GM19395 (cell line): ENCODE measurements around the gene SMIM13.
A peak's percentile ranks its signal among the peaks of the same experiment; 100 is the strongest.
"Not testable (repeated sequence)": the region's sequence is repeated elsewhere in the genome, so short reads cannot be mapped to it uniquely, and the experiment has no call there.

Source experiments
- ATAC-seq: cut with Tn5 transposase; IDR thresholded peaks from one replicate; pipeline ENCODE4 v1.9.1; 2021; ENCODE audit warnings: mild to moderate bottlenecking, moderate library complexity; ENCODE audit not compliant: unreplicated experiment

Gene SMIM13

DNA sequence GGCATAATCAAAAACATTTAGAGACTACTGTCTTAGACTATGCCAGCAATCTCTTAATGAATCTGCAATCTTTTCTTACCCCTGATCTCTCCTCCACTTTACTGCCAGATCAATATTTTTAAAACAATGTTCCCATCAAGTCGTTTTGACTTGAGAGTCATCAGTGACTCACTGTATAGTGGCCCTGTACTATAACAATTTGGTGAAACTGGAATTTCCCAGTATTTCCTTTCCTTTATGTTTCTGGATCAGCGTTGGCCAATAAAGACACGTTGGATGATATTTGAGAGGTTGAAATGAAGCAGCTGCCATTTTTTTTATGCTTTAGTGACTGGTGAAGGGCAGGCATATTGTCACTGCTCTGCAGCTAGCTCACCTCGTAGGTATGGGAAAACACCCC is 10.1 kb upstream of the SMIM13 start:
- ATAC-seq = no peak

DNA sequence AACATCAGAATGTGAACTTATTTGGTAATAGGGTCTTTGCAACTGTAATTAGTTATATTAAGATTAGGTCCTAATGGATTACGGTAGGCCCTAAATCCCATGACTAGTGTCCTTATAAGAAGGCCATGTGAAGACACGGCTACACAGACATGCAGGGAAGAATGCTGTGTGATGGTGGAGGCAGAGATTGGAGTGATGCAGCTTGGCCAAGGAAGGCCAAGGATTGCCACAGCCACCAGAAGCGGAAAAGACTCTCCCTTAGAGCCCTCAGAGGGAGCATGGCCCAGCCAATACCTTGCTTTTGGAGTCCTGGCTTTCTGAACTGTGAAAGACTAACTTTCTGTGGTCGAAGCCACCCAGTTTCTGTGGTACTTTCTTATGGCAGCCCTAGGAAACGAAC is 9.7 kb upstream of the SMIM13 start:
- ATAC-seq = no peak

DNA sequence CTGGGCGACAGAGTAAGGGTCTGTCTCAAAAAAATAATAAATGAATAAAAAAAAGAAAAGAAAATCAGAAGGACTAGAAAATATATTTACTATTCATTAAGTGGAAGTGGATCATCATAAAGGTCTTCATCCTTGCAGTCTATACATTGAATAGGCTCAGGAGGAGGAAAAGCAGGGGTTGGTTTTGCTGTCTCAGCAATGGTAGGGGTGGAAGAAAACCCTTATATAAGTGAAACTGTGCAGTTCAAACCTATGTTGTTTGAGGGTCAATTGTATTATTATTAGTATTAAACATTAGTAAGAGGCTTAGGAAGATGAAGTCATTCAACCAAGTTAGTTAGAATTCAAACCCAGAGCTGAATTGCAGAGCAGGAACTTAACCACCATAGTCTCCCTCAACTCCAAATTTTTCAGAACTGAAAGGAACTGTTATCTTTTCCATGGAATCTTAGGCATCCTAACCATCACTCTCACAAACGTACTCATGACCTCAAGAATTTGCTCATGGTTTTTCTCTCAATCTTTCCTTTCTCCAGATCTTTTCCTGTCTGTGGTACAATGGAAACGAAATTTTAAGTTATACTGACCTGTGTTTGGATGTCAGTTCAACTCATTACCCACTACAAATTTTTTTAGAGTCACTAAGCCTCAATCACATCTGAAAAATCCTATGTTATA is 7.7 kb upstream of the SMIM13 start:
- no peak for ATAC-seq

DNA sequence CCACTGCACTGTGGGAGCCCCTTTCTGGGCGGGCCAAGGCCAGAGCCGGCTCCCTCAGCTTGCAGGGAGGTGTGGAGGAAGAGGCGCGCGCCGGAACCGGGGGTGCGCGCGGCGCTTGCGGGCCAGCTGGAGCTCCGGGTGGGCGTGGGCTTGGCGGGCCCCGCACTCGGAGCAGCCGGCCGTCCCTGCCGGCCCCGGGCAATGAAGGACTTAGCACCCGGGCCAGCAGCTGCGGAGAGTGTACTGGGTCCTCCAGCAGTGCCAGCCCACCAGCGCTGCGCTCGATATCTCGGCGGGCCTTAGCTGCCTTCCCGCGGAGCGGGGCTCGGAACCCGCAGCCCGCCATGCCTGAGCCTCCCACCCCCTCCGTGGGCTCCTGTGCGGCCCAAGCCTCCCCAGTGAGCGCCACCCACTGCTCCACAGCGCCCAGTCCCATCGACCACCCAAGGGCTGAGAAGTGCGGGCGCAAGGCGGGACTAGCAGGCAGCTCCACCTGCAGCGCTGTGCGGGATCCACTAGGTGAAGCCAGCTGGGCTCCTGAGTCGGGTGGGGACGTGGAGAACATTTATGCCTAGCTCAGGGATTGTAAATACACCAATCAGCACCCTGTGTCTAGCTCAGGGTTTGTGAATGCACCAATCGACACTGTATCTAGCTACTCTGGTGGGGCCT is 6.4 kb upstream of the SMIM13 start:
- ATAC-seq = not testable (repeated sequence)

DNA sequence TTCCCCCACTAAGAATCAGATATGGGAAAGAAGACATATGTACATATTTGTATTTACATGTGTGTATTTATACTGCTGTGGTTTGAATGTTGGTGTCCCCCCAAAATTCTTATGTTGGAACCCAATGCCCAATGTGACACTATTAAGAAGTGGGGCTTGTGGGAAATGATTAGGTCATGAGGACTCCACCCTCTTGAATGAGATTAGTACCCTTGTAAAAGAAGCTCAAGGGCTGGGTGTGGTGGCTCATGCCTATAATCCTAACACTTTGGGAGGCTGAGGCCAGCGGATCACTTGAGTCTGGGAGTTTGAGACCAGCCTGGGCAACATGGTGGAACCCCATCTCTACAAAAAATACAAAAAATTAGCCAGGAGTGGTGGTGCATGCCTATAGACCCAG is 3.9 kb upstream of the SMIM13 start:
- ATAC-seq = no peak

DNA sequence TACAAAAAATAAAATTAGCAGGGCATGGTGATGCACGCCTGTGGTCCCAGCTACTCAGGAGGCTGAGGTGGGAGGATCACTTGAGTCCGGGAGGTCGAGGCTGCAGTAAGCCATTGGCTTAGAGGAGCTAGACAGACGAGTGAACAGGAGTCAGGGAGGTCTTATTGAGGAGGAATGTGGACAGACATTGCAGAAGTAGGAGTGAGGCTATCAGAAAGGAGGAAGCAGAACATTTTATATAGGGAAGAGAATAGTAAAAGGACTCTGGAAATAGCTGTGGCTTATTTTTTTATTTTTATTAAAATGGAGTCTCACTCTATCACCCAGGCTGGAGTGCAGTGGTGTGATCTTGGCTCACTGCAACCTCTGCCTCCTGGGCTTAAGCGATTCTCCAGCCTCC is 2.5 kb upstream of the SMIM13 start:
- ATAC-seq = not testable (repeated sequence)

DNA sequence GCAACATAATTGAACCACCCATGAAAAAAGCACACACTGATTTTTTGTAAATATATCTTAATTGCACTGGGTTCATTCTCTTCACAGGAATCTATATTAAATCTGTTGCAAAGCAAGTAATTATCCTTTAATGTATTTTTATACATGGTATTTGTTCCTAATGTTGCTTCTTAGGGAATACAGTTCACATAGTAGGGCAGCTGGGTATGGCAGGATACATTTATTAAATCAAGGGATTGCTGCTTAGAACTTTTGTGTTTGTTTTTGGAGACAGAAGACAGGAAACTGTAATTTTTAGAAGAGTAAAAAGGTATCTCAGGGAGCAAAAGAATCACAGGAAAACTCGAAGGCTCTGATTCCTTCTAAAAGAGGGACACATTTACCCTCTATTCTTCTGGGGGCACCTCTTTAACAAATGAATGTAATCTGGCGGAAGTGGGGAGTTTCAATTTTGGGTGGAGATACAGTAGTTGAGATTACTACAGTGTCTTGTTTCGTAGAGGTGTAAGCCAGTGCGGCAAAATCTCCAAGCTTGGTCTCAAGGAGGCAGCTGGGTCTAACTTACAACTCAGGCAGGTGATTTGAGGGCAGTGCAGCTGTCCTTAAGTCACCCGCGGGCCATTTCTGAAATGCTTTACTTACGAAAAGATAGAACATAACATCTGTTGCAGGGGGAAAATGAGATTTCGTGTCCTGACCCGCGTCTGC is 812 bp upstream of the SMIM13 start:
- ATAC-seq = peak; percentile 46

DNA sequence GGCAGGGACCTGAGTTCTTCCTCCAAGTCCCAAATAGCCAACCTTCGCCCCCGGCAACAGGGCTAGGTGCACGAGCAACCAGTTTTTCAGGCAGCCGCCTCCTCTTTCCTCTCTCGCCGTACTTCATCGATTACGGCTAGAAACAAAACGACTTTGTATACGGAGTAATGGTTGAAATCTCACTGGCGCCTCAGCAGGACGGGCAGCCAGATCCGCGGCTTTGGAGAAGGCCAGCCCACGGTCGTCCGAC is 333 bp upstream of the SMIM13 start:
- peak; percentile 44 for ATAC-seq

DNA sequence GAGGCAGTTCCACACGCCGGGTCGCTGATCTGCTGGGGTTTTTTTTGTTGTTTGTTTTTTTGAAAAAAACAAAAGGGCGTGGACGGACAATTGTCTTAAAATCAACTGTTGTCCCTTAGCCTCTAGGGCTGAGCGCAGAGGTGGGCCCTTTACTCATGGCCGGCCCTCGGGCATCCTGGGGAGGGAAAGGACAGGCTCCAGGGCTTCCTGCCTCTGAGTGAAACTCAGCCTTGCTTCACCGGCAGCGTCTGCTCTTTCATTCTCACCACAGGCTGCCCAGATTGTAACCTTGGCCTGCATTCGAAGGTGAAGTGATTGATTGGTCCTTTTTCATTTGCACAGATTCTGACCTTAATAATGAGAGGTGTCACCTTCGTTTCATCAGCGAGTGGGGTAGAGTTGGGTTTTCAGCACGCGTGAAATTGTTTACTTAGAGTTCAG is 797 bp downstream of the SMIM13 start:
- peak; percentile 47 for ATAC-seq

DNA sequence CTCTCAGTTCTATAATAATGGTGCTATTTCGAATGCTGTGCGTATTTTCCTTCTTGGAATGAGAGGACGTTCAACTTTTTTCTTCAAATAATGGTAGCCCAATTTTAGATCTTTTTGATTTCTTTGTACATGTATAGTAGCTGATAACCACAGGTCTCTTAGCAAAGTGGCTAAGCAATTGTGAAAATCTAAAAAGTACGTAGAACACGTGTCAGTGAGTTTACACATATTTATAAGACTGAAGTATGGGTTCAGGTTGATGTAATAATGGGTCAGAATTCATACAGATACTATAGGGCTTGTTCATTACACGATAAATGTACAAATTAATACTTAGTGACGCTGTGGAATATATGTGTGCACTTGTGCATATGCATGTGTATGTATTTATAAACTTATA is 1.3 kb downstream of the SMIM13 start:
- no peak for ATAC-seq

DNA sequence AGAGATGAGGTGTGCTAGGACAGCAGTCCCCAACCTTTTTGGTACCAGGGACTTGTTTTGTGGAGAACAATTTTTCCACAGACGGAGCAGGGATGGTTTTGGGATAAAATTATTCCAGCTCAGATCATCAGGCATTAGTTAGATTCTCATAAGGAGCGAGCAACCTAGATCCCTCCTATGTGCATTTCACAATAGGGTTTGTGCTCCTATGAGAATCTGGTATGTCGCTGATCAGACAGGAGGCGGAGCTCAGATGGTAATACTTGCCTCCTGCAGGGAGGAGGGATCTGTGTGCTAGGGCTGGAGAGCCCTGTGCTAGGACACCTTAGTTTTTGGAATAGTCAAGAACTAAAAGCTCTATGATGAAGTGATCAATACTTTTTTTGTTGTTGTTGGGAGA is 2.5 kb downstream of the SMIM13 start:
- ATAC-seq = no peak

DNA sequence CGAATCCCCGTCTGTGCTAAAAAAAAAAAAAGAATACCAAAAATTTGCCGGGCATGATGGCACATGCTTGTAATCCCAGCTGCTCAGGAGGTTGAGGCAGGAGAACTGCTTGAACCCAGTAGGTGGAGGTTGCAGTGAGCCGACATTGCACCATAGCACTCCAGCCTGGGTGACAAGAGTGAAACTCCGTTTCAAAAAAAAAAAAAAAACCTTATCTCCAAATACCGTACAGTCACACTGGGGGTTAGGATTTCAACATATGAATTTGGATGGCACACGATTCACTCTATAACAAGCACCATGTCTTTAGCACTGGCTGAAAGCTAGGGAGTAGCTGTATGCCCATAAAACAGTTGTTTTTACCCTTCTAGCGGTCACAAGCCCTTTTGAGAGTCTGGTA is 3.8 kb downstream of the SMIM13 start:
- no peak for ATAC-seq

DNA sequence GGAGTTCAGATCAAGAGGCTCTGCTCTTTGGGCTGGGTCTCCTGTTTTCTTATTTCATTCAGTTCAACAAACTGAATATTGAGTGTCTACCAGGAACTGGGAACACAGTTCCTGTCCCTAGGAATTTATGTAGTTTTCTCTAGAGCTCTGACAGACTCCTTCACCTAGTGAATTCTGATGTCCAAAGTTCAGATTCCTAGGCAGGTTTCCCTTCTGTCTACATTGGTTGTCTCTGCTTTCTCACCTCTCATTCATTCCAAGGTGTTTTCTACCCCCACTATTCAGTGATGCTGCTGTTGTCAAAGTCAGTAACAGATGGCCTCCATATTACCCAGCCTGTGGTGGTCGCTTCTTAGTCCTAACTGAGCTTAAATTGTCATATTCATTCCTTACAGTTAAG is 4.4 kb downstream of the SMIM13 start:
- ATAC-seq = no peak

DNA sequence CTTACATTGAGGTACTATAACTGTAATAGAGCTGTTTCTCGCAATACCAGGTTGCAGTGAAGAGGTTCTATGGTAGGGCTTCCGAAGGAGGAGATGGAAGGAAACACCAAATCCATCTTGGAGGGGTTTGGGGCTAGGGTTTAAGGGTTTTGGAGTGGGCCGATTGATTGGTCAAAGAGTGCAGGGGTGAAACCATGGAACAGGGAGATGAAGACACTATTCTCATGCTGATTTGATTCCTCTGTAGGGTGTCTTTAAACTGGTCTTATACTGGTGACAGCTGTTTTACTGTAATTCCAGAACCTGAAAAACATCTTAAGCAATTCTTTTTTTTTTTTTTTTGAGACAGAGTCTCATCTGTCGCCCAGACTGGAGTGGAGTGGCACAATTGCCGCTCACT is 7.8 kb downstream of the SMIM13 start:
- ATAC-seq = no peak

DNA sequence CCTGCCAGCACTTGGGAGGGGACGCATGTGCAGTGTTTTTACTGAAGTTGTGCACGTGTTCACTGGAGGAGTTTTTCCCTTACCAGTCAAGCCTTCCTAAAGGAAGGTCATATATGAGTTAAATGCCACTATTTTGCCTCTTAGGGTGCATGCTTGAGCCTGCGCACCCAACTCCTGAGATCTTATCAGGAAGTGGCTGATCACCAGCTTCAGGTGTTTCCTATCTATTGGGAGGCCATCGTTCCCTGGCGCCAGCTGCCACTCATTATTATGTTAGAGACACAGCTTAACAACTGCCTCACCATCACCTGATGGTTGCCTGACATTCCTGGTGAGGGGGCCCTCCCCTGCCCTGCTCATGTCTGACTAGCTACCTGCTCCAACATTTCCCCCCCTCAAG is 9.4 kb downstream of the SMIM13 start:
- ATAC-seq = no peak

DNA sequence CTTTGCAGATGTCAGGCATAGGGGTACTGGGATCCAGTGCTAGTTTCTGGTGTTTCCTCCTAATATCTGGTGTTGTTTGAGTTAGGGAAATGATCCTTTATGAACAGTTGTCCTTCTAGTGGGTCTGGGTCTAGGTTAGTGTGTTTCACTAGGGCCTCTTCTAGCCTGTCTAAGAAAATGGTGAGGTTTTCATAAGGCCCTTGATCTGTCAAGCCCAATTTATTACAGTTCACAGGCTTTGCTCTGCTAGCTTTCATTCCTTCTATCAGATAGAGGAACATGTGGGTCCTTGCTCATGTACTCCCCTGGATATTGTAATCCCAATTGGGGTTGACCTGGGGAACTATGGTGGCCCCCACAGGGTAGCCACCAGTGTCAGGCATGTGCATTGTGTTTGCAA is 15.1 kb downstream of the SMIM13 start:
- ATAC-seq = no peak

DNA sequence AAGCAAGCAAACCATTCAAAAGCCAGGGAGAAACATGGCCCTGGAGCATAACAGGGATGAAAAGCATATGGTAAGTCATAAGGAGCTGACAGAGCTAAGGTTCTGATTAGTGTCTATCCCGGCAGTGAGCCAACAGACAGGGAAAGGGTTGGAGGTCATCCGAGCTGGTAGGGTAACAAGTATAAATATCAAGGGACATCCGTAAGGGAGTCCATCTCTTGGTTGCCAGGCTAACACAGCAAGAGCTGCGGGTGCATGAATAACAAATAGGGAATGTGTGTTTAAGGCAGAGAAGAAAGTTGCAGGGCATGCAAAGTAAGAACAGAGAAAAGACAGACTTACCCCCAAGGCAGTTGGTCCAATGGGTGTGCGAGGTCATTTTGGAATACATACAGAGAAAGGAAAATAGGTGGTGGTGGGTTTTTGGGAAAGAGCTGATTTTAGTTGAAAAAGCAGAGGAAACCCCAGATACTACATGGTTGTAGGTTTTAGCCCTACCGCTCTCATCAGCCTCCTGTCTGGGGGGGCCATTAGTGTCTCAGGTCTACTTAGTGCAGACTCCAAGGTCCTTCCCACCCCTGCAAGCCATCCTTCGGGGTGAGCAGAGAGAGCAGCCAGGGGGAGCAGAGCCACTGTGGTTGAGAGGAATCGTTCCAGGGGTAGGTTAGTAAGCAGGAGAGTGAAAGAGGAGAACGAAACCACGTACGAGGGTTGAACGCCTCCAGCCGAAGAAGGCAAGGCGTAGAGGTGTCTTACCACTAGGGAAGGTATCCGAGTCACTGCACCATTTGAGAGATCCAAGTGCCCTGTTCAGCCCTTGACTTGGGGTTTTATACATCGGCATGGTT is 17.5 kb downstream of the SMIM13 start, which contains the start of gene ERVFRD-1:
Gene ERVFRD-1 (minus strand): TSS at position 805 of the 848 bp plus-strand sequence. CDS start 6,415 bp downstream, outside the sequence.
- no peak for ATAC-seq

DNA sequence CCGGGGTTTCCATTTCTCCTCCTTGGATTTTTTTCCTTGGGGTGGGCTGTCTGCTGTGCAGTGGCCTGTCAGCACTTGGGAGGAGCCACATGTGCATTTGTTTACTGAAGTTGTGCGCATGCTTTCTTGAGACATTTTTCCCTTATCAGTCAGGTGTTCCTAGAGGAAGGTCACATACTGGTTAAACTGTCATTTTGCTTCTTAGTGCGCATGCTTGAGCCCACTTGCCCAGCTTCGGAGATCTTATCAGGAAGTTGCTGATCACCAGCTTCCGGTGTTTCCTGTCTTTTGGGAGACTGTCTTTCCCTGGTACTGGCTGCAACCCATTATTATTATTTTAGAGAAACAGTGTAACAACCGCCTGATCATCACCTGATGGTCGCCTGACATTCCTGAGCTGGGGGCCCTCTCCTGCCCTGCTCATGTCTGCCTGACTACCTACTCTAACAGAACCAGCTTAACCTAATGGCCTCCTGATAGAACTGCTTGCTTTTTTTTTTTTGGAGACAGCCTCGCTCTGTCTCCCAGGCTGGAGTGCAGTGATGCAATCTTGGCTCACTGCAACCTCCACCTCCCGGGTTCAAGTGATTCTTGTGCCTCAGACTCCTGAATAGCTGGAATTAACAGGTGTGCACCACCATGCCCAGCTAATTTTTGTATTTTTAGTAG is 18.3 kb downstream of the SMIM13 start:
- no peak for ATAC-seq

DNA sequence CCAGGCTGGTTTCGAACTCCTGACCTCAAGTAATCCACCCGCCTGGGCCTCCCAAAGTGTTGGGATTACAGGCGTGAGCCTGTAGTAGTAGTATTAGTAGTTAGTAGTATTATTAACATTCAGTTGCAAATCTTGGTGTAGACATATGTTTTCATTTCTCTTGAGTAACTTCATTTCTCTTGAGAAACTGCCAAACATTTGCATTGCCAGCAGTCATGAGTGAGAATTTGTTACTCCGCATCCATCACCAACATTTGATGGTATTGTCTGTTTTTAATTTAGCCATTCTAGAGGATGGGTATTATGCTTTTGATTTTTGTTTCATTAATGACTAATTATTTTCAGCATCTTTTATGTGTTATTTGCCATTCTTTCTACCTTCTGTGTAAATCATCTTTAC is 19.4 kb downstream of the SMIM13 start:
- no peak for ATAC-seq

DNA sequence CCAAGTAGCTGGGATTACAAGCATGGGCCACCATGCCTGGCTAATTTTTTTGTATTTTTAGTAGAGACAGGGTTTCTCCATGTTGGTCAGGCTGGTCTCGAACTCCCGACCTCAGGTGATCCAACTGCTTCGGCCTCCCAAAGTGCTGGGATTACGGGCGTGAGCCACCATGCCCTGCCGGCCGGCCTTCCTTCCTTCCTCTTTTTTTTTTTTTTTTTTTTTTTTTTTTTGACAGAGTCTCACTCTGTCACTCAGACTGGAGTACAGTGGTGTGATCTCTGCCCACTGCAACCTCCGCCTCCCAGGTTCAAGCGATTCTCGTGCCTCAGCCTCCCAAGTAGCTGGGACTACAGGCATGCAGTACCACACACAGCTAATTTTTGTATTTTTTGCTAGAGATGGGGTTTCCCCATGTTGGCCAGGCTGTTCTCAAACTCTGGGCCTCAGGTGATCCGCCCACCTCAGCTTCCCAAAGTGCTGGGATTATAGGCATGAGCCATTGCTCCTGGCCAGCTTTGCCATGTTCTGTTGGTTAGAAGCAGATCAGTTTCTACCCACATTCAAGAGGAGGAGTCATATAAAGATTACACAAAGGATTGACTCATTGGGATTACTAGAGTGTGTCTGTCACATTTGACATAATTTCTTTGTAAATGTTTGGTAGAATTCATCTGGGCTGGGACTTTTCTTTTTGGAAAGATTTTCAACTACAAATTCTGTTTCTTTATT is 22.3 kb downstream of the SMIM13 start:
- ATAC-seq = not testable (repeated sequence)
